K562 (cell line): Measurements from ENCODE around the gene USP20. TPM values are rescaled to one million over a fixed set of nuclear protein-coding genes. Genes with fewer than 3 reads are reported as not detected.

ENCODE experiments used
- BACH1 ChIP-seq: fragments of 200-800 bp; sonication (Bioruptor generic); IDR thresholded peaks from 2 replicates; pipeline ENCODE4 v1.6.1; 2016; ENCODE audit warnings: missing genetic modification characterization, missing compliant biosample characterization
- BHLHE40 ChIP-seq: IDR thresholded peaks from 2 replicates; pipeline ENCODE4 v1.6.1; 2011; ENCODE audit warnings: low read length, improper control_type of control experiment
- ERF ChIP-seq: fragments of 450-650 bp; formaldehyde crosslinking; IDR thresholded peaks from 2 replicates; pipeline ENCODE4 v1.4.0; 2020; ENCODE audit warnings: mild to moderate bottlenecking, mixed read lengths
- HIVEP1 ChIP-seq: fragments of 250-450 bp; sonication (Bioruptor Pico); IDR thresholded peaks from 2 replicates; pipeline ENCODE4 v1.4.0; 2020; ENCODE audit warnings: mild to moderate bottlenecking
- LCOR ChIP-seq: sonication (generic); formaldehyde crosslinking; IDR thresholded peaks from 2 replicates; pipeline ENCODE4 v1.8.0; 2022; ENCODE audit warnings: mild to moderate bottlenecking, missing genetic modification reagents
- NELFE ChIP-seq: IDR thresholded peaks from 2 replicates; pipeline ENCODE4 v1.6.1; 2011; ENCODE audit warnings: mild to moderate bottlenecking; ENCODE audit not compliant: insufficient read depth, insufficient read length
- NFE2 ChIP-seq: IDR thresholded peaks from 2 replicates; pipeline ENCODE4 v1.6.1; 2014; ENCODE audit warnings: antibody characterized with exemption, low read depth
- PHB2 ChIP-seq: fragments of 450-650 bp; IDR thresholded peaks from 2 replicates; pipeline ENCODE4 v1.6.1; 2017; ENCODE audit warnings: low read depth
- PKNOX1 ChIP-seq: fragments of 450-650 bp; IDR thresholded peaks from 2 replicates; pipeline ENCODE4 v1.6.1; 2016
- TAF15 ChIP-seq: fragments of 200-400 bp; formaldehyde crosslinking; IDR thresholded peaks from 2 replicates; pipeline ENCODE4 v1.6.1; 2017; ENCODE audit warnings: mild to moderate bottlenecking, low read depth, low read length, moderate library complexity
- TAL1 ChIP-seq: fragments of 450-650 bp; IDR thresholded peaks from 2 replicates; pipeline ENCODE4 v1.6.1; 2016; ENCODE audit warnings: mild to moderate bottlenecking
- TCF3 ChIP-seq: sonication (generic); formaldehyde crosslinking; IDR thresholded peaks from 2 replicates; pipeline ENCODE4 v1.4.0; 2020; ENCODE audit warnings: mild to moderate bottlenecking, missing genetic modification reagents
- THAP12 ChIP-seq: fragments of 250-450 bp; sonication (Bioruptor Pico); IDR thresholded peaks from 2 replicates; pipeline ENCODE4 v1.9.0; 2021; ENCODE audit warnings: mild to moderate bottlenecking, inconsistent platforms
- ZNF3 ChIP-seq: fragments of 250-450 bp; sonication (Bioruptor Pico); IDR thresholded peaks from 2 replicates; pipeline ENCODE4 v1.5.0; 2021; ENCODE audit warnings: mild to moderate bottlenecking, moderate library complexity
- polyA plus RNA-seq, 8 experiments: library from polyadenylated mRNA; depleted of rRNA in 4 of 8; stranded (reverse) in 5 of 8; unstranded in 3 of 8; fragments of >200 nt; fragmentation: Nextera tagmentation in 2 of 8; fragmentation: Illumina TruSeq in 1 of 8; extraction: Ambion mirVana in 2 of 8; extraction: Trizol in 1 of 8; gene quantifications; 2 replicates each; pipeline versions ENCODE4 v1.2.1 to v1.2.3, GENCODE V29; 2011 to 2014; ENCODE audit warnings: inconsistent platforms in 1 of 8, missing spikeins in 1 of 8
- total RNA-seq, 7 experiments: library from RNA; depleted of rRNA in 6 of 7; stranded (reverse); fragments of >200 nt in 6 of 7; fragmentation: Illumina TruSeq in 2 of 7; extraction: Trizol in 2 of 7; gene quantifications; 2 replicates each; pipeline versions ENCODE4 v1.2.1 to v1.2.3, GENCODE V29; 2011 to 2021; ENCODE audit warnings: low replicate concordance in 1 of 7
- TF ChIP-seq, protein P1 (sequence below), 2 experiments: fragments of 450-650 bp in 1 of 2; sonication (generic) in 1 of 2; formaldehyde crosslinking in 1 of 2; IDR thresholded peaks; 2 replicates each; pipeline versions ENCODE4 v1.7.1 to v1.9.0; 2016 to 2022; ENCODE audit warnings: inconsistent platforms in 1 of 2, mild to moderate bottlenecking in 1 of 2, missing genetic modification reagents in 1 of 2
- TF ChIP-seq, protein P2 (sequence below): fragments of 250-450 bp; sonication (Bioruptor Pico); IDR thresholded peaks from 2 replicates; pipeline ENCODE4 v1.4.0; 2020; ENCODE audit warnings: borderline replicate concordance

USP20 gene
- total and polyA plus RNA-seq, 9 of the 15 experiments (the other 6 are each of a cell fraction or from before 2014, with no cell fraction given): 1.9 to 136 (median 49.1) TPM

DNA sequence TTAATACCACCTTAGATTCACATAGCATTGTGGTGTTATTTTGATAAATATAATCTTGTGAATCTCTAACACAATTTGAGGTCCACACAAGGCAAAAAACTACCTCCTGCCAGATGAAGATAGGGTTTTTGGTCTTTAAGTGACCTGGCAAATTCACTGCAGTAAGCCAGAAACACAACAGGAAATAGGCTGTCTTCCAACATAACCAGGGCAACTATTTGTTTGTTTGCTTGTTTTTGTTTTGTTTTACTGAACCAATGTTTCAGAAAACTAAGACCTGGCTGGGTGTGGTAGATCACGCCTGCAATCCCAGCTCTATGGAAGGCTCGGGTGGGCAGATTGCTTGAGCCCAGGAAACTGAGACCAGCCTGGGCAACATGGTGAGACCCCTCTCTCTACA is 95.5 kb downstream of the USP20 start (continued):
- no peak for TF ChIP-seq THAP12 (CRISPR knock-in tag)
- TF ChIP-seq TCF3 (CRISPR knock-in tag): peak; percentile 56
- no peak for TF ChIP-seq BACH1
- TF ChIP-seq BHLHE40: no peak
- no peak for TF ChIP-seq HIVEP1 (CRISPR knock-in tag)
- TF ChIP-seq LCOR (CRISPR knock-in tag): no peak
- peak; percentile 52; the same call in 1 of the 2 replicates for TF ChIP-seq TAL1
- TF ChIP-seq ERF (CRISPR knock-in tag): 0 out of 2 replicates have a peak, but pooled peaks have one; percentile 69
- no peak for TF ChIP-seq PHB2
- TF ChIP-seq PKNOX1: no peak
- TF ChIP-seq NELFE: no peak
- TF ChIP-seq TAF15: no peak
- TF ChIP-seq, protein P1, sequence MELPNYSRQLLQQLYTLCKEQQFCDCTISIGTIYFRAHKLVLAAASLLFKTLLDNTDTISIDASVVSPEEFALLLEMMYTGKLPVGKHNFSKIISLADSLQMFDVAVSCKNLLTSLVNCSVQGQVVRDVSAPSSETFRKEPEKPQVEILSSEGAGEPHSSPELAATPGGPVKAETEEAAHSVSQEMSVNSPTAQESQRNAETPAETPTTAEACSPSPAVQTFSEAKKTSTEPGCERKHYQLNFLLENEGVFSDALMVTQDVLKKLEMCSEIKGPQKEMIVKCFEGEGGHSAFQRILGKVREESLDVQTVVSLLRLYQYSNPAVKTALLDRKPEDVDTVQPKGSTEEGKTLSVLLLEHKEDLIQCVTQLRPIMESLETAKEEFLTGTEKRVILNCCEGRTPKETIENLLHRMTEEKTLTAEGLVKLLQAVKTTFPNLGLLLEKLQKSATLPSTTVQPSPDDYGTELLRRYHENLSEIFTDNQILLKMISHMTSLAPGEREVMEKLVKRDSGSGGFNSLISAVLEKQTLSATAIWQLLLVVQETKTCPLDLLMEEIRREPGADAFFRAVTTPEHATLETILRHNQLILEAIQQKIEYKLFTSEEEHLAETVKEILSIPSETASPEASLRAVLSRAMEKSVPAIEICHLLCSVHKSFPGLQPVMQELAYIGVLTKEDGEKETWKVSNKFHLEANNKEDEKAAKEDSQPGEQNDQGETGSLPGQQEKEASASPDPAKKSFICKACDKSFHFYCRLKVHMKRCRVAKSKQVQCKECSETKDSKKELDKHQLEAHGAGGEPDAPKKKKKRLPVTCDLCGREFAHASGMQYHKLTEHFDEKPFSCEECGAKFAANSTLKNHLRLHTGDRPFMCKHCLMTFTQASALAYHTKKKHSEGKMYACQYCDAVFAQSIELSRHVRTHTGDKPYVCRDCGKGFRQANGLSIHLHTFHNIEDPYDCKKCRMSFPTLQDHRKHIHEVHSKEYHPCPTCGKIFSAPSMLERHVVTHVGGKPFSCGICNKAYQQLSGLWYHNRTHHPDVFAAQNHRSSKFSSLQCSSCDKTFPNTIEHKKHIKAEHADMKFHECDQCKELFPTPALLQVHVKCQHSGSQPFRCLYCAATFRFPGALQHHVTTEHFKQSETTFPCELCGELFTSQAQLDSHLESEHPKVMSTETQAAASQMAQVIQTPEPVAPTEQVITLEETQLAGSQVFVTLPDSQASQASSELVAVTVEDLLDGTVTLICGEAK (IDR thresholded peaks at IDR 0.05): no peak
- TF ChIP-seq, protein P1 (CRISPR knock-in tag; IDR thresholded peaks at IDR 0.05): no peak
- no peak for TF ChIP-seq ZNF3 (CRISPR knock-in tag)
- TF ChIP-seq NFE2: peak; percentile 73
- TF ChIP-seq, protein P2, sequence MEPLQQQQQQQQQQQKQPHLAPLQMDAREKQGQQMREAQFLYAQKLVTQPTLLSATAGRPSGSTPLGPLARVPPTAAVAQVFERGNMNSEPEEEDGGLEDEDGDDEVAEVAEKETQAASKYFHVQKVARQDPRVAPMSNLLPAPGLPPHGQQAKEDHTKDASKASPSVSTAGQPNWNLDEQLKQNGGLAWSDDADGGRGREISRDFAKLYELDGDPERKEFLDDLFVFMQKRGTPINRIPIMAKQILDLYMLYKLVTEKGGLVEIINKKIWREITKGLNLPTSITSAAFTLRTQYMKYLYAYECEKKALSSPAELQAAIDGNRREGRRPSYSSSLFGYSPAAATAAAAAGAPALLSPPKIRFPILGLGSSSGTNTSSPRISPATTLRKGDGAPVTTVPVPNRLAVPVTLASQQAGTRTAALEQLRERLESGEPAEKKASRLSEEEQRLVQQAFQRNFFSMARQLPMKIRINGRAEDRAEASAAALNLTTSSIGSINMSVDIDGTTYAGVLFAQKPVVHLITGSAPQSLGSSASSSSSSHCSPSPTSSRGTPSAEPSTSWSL (CRISPR knock-in tag): no peak
